Astrocyte (in vitro differentiated cells and primary cell): ENCODE measurements around the gene TMUB1. TPM values are rescaled to one million over a fixed set of nuclear protein-coding genes. Genes with fewer than 3 reads are reported as not detected.
A peak's percentile ranks its signal among the peaks of the same experiment; 100 is the strongest.

ENCODE experiments used
- DNase-seq: peaks from one replicate; pipeline ENCODE4 v3.0.0-alpha.2; 2010; ENCODE audit warnings: low read depth
- FAIRE-seq: peaks from 2 replicates; lab custom pipeline; 2011; peaks lifted over from hg19 to GRCh38; lab: Jason Lieb, UNC
- H2AFZ ChIP-seq: 2 replicates; pipeline ENCODE4 v1.6.0; 2012; ENCODE audit warnings: low read depth, low read length, inconsistent platforms
- H3K27ac ChIP-seq: 2 replicates; pipeline ENCODE4 v1.5.1; 2011; ENCODE audit warnings: low read depth, low read length, inconsistent platforms
- H3K27me3 ChIP-seq: 2 replicates; pipeline ENCODE4 v1.6.0; 2011; ENCODE audit warnings: low read length, inconsistent platforms; ENCODE audit not compliant: insufficient read depth
- H3K36me3 ChIP-seq: 2 replicates; pipeline ENCODE4 v1.5.1; 2011; ENCODE audit warnings: low read length, inconsistent platforms; ENCODE audit not compliant: insufficient read depth
- H3K4me1 ChIP-seq: 2 replicates; pipeline ENCODE4 v1.5.1; 2011; ENCODE audit warnings: low read length, inconsistent platforms; ENCODE audit not compliant: insufficient read depth
- H3K4me2 ChIP-seq: 2 replicates; pipeline ENCODE4 v1.6.0; 2012; ENCODE audit warnings: low read length, inconsistent platforms
- H3K4me3 ChIP-seq: 2 replicates; pipeline ENCODE4 v1.5.1; 2011; ENCODE audit warnings: low read depth, mild to moderate bottlenecking, low read length, inconsistent platforms; ENCODE audit not compliant: insufficient read depth
- H3K79me2 ChIP-seq: 2 replicates; pipeline ENCODE4 v1.6.0; 2012; ENCODE audit warnings: mild to moderate bottlenecking, low read length, inconsistent platforms; ENCODE audit not compliant: insufficient read depth
- H3K9ac ChIP-seq: 2 replicates; pipeline ENCODE4 v1.6.0; 2012; ENCODE audit warnings: mild to moderate bottlenecking, low read length, inconsistent platforms
- H3K9me3 ChIP-seq: 2 replicates; pipeline ENCODE4 v1.5.1; 2012; ENCODE audit warnings: low read depth, mild to moderate bottlenecking, low read length, inconsistent platforms; ENCODE audit not compliant: insufficient read depth
- H4K20me1 ChIP-seq: 2 replicates; pipeline ENCODE4 v1.6.0; 2012; ENCODE audit warnings: low read length, inconsistent platforms; ENCODE audit not compliant: insufficient read depth
- H3K27ac Mint-ChIP-seq: one replicate; pipeline ENCODE4 v1.8.0; 2021; ENCODE audit warnings: mild to moderate bottlenecking, mixed read lengths; ENCODE audit not compliant: unreplicated experiment
- H3K27me3 Mint-ChIP-seq: one replicate; pipeline ENCODE4 v1.8.0; 2021; ENCODE audit warnings: low read depth, mixed read lengths; ENCODE audit not compliant: unreplicated experiment
- H3K36me3 Mint-ChIP-seq: one replicate; pipeline ENCODE4 v1.8.0; 2021; ENCODE audit warnings: low read depth, mixed read lengths; ENCODE audit not compliant: unreplicated experiment
- H3K4me1 Mint-ChIP-seq: one replicate; pipeline ENCODE4 v1.8.0; 2021; ENCODE audit warnings: low read depth, mixed read lengths; ENCODE audit not compliant: unreplicated experiment
- H3K4me3 Mint-ChIP-seq: one replicate; pipeline ENCODE4 v1.8.0; 2021; ENCODE audit warnings: mild to moderate bottlenecking, moderate library complexity, mixed read lengths; ENCODE audit not compliant: unreplicated experiment
- H3K9me3 Mint-ChIP-seq: one replicate; pipeline ENCODE4 v1.8.0; 2021; ENCODE audit warnings: mild to moderate bottlenecking, mixed read lengths; ENCODE audit not compliant: unreplicated experiment
- EZH2 ChIP-seq: IDR thresholded peaks from 2 replicates; pipeline ENCODE4 v1.6.1; 2012; ENCODE audit warnings: mild to moderate bottlenecking, low read length, inconsistent platforms; ENCODE audit not compliant: insufficient read depth
- total RNA-seq: library from RNA; stranded (reverse); gene quantifications from 2 replicates; pipeline ENCODE4 v1.2.1, GENCODE V29; 2021
- TF ChIP-seq, protein P1 (sequence below): IDR thresholded peaks from 2 replicates; pipeline ENCODE4 v1.5.1; 2011; ENCODE audit warnings: low read depth, mild to moderate bottlenecking, inconsistent platforms, low read length, moderate library complexity; ENCODE audit not compliant: insufficient read depth

Gene TMUB1
- total RNA-seq, 1 donor from 2014 or later, result 42.9 TPM

DNA sequence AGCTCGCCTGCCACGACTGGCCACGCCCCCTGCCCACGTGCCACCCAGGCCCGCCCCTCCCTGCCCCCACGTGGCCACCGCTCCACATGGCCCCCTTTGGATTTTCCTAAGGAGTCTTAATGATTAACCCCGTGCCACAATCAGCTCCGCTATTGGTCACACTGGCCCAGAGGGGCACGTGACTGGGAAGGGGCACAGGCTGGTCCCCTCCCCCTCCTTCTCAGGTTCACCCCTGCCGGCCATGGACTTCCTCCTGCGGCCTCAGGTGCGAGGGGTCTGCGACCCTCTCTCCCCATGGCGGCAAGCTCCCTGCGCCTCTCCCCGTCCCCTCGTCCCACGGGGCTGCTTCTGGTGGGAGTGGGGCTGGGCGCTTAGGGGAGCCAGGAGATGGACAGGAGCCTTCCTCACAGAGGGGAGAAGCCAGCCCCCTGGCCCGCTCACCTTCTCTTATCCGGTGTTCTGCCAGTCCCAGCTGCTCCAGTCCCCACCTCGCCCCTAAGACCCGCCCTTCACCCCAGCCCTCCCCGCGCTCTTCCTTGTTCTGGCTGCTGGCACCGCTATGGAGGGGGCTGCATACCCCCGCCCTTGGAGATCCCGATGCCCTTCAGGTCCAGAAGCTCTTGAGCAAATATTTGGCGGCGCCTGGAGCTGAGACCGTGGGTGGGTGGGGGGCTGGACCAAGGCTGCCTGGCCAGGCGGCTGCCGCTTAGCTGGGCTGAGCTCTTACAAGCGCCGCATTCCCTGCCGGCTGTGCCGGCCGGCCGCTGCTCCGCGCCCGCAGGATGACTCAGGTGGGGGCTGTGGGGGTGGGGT lies 20.7 kb downstream of the TMUB1 start:
- Histone ChIP-seq H3K4me3 (peak overlapping the region; percentile 18), H3K4me1 (peaks cover 48% of the 10 kb centered on the region), H4K20me1 (peaks cover 62% of the 10 kb centered on the region), H3K79me2 (peaks cover 53% of the 10 kb centered on the region), H3K9me3 (no peaks in the 10 kb centered on the region), H3K27ac (peak overlapping the region; percentile 93), H2AFZ (no peak overlapping the region), H3K36me3 (peaks cover 18% of the 10 kb centered on the region), H3K27me3 (no peaks in the 10 kb centered on the region), H3K9ac (peak overlapping the region; percentile 67), H3K4me2 (peak overlapping the region; percentile 91)
- FAIRE-seq, result no peak
- H3K9me3 Mint-ChIP-seq, result no peaks in the 10 kb centered on the region
- H3K36me3 Mint-ChIP-seq, result peaks cover 8% of the 10 kb centered on the region
- no peak overlapping the region for H3K27ac Mint-ChIP-seq
- no peak for TF ChIP-seq EZH2
- TF ChIP-seq, protein P1, sequence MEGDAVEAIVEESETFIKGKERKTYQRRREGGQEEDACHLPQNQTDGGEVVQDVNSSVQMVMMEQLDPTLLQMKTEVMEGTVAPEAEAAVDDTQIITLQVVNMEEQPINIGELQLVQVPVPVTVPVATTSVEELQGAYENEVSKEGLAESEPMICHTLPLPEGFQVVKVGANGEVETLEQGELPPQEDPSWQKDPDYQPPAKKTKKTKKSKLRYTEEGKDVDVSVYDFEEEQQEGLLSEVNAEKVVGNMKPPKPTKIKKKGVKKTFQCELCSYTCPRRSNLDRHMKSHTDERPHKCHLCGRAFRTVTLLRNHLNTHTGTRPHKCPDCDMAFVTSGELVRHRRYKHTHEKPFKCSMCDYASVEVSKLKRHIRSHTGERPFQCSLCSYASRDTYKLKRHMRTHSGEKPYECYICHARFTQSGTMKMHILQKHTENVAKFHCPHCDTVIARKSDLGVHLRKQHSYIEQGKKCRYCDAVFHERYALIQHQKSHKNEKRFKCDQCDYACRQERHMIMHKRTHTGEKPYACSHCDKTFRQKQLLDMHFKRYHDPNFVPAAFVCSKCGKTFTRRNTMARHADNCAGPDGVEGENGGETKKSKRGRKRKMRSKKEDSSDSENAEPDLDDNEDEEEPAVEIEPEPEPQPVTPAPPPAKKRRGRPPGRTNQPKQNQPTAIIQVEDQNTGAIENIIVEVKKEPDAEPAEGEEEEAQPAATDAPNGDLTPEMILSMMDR, result no peak
- peak overlapping the region; percentile 74 for H3K4me3 Mint-ChIP-seq
- H3K4me1 Mint-ChIP-seq, result peaks cover 23% of the 10 kb centered on the region
- H3K27me3 Mint-ChIP-seq, result no peaks in the 10 kb centered on the region
- peak; percentile 75 for DNase-seq

- peak overlapping the region; percentile 81 for H3K9ac ChIP-seq
- Mint-ChIP-seq H3K9me3 (no peaks in the 10 kb centered on the region), H3K27ac (peak overlapping the region; percentile 60), H3K4me1 (peaks cover 21% of the 10 kb centered on the region), H3K36me3 (peaks cover 6% of the 10 kb centered on the region), H3K27me3 (no peaks in the 10 kb centered on the region), H3K4me3 (peak overlapping the region; percentile 94)
- H4K20me1 ChIP-seq, result peaks cover 56% of the 10 kb centered on the region
- H3K27me3 ChIP-seq, result no peaks in the 10 kb centered on the region
- peaks cover 52% of the 10 kb centered on the region for H3K4me1 ChIP-seq
- peak overlapping the region; percentile 93 for H3K27ac ChIP-seq
- TF ChIP-seq EZH2, result no peak
- TF ChIP-seq, protein P1, result no peak
- H3K79me2 ChIP-seq, result peaks cover 53% of the 10 kb centered on the region
- FAIRE-seq, result no peak
- DNase-seq, result no peak
- no peak overlapping the region for H2AFZ ChIP-seq
- peak overlapping the region; percentile 91 for H3K4me2 ChIP-seq
- peaks cover 13% of the 10 kb centered on the region for H3K36me3 ChIP-seq
- H3K4me3 ChIP-seq, result peak overlapping the region; percentile 80
- H3K9me3 ChIP-seq, result no peaks in the 10 kb centered on the region
Measured at GRCh38 chr7:151062111-151062398, 21.2 kb downstream of the TMUB1 start.
